ENCODE data around the gene MYO1D. TPM values are rescaled to one million over a fixed set of nuclear protein-coding genes. Genes with fewer than 3 reads are reported as not detected.

MYO1D gene
- polyA plus RNA-seq, 1 donor from 2014 or later, result 11.6 TPM

GRCh38 chr17:32518646-32519227, 358.2 kb downstream of the MYO1D start:
- no peaks in the 10 kb centered on the region for H3K9me3 Mint-ChIP-seq
- peaks cover 51 to 60% (median 54%) of the 10 kb centered on the region in 3 donors for H3K4me1 Mint-ChIP-seq
- no peaks in the 10 kb centered on the region for H3K27me3 Mint-ChIP-seq
- H3K36me3 Mint-ChIP-seq, result peaks cover 2% of the 10 kb centered on the region
- peak overlapping the region; percentile 22 to 77 (median 67) for H3K27ac Mint-ChIP-seq
- H3K4me3 Mint-ChIP-seq, result peak overlapping the region; percentile 61 to 85 (median 72)

DNA sequence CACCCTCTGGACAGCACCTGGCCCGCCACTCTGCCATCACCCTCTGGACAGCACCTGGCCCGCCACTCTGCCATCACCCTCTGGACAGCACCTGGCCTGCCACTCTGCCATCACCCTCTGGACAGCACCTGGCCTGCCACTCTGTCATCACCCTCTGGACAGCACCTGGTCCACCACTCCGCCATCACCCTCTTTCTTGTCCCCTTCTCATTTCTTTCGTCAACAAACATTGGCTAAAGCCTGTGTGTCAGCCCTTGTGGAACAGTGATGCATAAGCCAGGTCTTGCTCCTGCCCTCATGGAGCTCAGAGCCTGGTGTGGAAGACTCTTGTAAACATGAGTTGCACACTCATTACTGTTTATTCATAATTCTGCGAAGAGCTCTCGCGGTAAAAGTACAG, 358.9 kb downstream of the MYO1D start:
- no peaks in the 10 kb centered on the region for H3K9me3 Mint-ChIP-seq
- peaks cover 46 to 56% (median 49%) of the 10 kb centered on the region in 3 donors for H3K4me1 Mint-ChIP-seq
- peak overlapping the region in 3 of 4 donors; percentile 63 to 85 (median 82) for H3K4me3 Mint-ChIP-seq
- H3K27ac Mint-ChIP-seq, result peak overlapping the region in 2 of 3 donors; percentile 77
- H3K36me3 Mint-ChIP-seq, result peaks cover 5% of the 10 kb centered on the region
- no peaks in the 10 kb centered on the region for H3K27me3 Mint-ChIP-seq

DNA sequence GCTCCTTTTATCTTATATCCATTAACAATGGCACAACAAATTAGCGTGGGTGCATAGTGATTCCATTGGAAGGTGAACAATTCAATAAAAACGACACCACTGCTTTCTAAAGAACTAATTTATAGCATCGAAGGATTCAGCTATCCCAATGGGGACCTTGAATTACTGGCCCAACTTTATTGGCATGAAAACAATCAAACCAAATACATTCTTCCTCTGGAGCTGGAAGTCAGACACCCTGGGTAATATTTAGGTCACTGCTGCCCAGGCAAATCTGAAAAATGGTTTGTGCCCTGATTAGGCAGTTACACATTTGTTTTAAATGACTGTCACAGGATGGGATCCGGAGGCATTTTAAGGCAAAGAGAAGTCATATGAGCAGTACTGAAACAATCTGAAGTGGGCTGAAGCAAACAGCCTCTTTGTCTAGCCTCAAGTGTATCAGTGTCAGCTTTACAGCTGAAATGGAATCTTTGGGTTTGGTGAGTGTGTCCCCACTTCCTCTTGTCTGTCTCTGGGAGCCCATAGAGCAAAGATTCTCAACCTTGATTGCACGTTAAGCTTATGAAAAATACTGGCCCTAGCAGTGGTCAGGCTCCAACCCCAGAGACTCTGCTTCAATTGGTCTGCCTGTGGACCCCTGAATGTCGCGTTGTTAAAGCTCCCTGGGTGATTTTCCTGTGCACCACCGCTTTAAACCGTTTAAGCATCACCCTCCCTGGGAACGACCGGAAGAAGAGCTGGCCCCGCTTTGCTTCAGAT, 359.8 kb downstream of the MYO1D start:
- peak overlapping the region in 3 of 4 donors; percentile 3 to 66 (median 38) for H3K4me3 Mint-ChIP-seq
- H3K27me3 Mint-ChIP-seq, result no peaks in the 10 kb centered on the region
- peaks cover 41 to 50% (median 42%) of the 10 kb centered on the region in 3 donors for H3K4me1 Mint-ChIP-seq
- peaks cover 5% of the 10 kb centered on the region for H3K36me3 Mint-ChIP-seq
- H3K27ac Mint-ChIP-seq, result peak overlapping the region in 2 of 3 donors; percentile 77
- H3K9me3 Mint-ChIP-seq, result no peaks in the 10 kb centered on the region

- Mint-ChIP-seq H3K4me1 (peaks cover 45 to 54% (median 45%) of the 10 kb centered on the region in 3 donors), H3K9me3 (no peaks in the 10 kb centered on the region), H3K4me3 (peak overlapping the region in 1 of 4 donors; percentile 9), H3K27me3 (no peaks in the 10 kb centered on the region), H3K36me3 (peaks cover 5% of the 10 kb centered on the region), H3K27ac (peak overlapping the region in 1 of 3 donors; percentile 39)
Observed at GRCh38 chr17:32516450-32516849, 360.5 kb downstream of the MYO1D start.

DNA sequence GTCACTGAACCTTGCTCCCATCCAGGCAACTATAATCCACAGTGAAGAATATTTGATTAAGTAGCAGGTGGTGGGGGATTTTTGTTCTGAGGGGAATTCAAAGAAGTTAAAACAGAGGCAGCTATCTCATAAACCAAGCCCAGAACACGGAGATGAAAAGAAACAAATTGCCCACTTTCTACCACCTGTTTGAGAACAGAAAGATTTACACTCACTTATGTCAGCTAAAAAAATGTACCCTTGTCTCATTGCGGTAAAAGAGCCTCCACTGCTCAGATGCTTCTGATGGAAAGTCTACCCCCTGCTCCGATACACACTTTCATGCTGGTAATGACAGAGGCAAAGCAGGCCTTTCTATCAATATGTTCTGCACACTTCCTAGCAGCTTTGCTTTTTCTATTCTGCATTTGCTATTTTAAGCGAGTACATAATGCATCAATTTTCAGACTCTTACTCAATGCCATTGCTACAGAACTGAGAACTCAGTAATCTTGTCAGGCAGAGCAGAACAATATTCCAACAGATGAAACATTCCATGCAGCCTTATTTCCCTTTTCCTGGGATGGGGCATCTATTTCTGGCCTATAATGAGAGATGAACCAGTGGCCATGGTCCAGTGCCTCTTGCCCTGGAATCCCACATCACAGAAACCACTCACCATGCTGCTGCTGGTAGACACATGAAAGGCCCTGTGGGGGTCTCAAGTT, 361.1 kb downstream of the MYO1D start:
- Mint-ChIP-seq H3K27me3 (no peaks in the 10 kb centered on the region), H3K27ac (peak overlapping the region; percentile 8 to 39 (median 12)), H3K36me3 (peaks cover 5% of the 10 kb centered on the region), H3K4me3 (peak overlapping the region in 2 of 4 donors; percentile 10 to 27), H3K4me1 (peaks cover 45 to 53% (median 46%) of the 10 kb centered on the region in 3 donors), H3K9me3 (no peaks in the 10 kb centered on the region)

DNA sequence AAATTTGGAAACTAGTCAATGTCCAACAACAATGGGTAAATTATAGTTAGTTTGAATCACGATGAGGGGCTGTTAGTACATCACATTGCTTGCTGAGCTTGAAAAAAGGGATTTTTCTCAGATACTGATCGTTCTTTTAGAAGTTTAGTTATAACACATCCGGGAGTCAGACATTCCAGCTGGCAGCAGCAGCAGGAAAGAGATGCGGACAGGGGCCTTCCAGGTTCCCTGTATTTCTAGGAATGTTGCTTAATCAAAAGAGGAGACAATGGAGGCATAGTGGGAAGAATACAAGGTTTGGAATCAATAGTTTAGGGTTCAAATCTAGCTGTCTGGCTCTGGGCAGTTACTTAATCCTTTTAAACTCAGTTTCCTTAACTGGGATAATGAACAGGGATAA, 362.3 kb downstream of the MYO1D start:
- H3K4me1 Mint-ChIP-seq, result peaks cover 33 to 43% (median 40%) of the 10 kb centered on the region in 3 donors
- no peak overlapping the region for H3K4me3 Mint-ChIP-seq
- H3K27me3 Mint-ChIP-seq, result no peaks in the 10 kb centered on the region
- no peaks in the 10 kb centered on the region for H3K9me3 Mint-ChIP-seq
- H3K27ac Mint-ChIP-seq, result no peak overlapping the region
- peaks cover 5% of the 10 kb centered on the region for H3K36me3 Mint-ChIP-seq

- H3K9me3 Mint-ChIP-seq, result no peaks in the 10 kb centered on the region
- no peaks in the 10 kb centered on the region for H3K27me3 Mint-ChIP-seq
- no peak overlapping the region for H3K4me3 Mint-ChIP-seq
- H3K4me1 Mint-ChIP-seq, result peaks cover 37 to 40% (median 40%) of the 10 kb centered on the region in 3 donors
- peaks cover 5% of the 10 kb centered on the region for H3K36me3 Mint-ChIP-seq
- no peak overlapping the region for H3K27ac Mint-ChIP-seq
Observed at GRCh38 chr17:32513579-32513978, 363.3 kb downstream of the MYO1D start.

- H3K27ac Mint-ChIP-seq, result no peak overlapping the region
- peaks cover 5% of the 10 kb centered on the region for H3K36me3 Mint-ChIP-seq
- H3K4me3 Mint-ChIP-seq, result no peak overlapping the region
- H3K27me3 Mint-ChIP-seq, result no peaks in the 10 kb centered on the region
- peaks cover 30 to 34% (median 33%) of the 10 kb centered on the region in 3 donors for H3K4me1 Mint-ChIP-seq
- H3K9me3 Mint-ChIP-seq, result no peaks in the 10 kb centered on the region
Observed at GRCh38 chr17:32512328-32512727, 364.6 kb downstream of the MYO1D start.

GRCh38 chr17:32510466-32510865, 366.5 kb downstream of the MYO1D start:
- no peaks in the 10 kb centered on the region for H3K27me3 Mint-ChIP-seq
- H3K36me3 Mint-ChIP-seq, result peaks cover 5% of the 10 kb centered on the region
- H3K27ac Mint-ChIP-seq, result no peak overlapping the region
- H3K4me1 Mint-ChIP-seq, result peaks cover 23 to 24% (median 23%) of the 10 kb centered on the region in 3 donors
- no peak overlapping the region for H3K4me3 Mint-ChIP-seq
- H3K9me3 Mint-ChIP-seq, result no peaks in the 10 kb centered on the region

- Mint-ChIP-seq H3K27me3 (no peaks in the 10 kb centered on the region), H3K9me3 (no peaks in the 10 kb centered on the region), H3K4me1 (peaks cover 29 to 33% (median 32%) of the 10 kb centered on the region in 3 donors), H3K4me3 (no peak overlapping the region), H3K36me3 (peaks cover 3% of the 10 kb centered on the region), H3K27ac (peak overlapping the region in 1 of 3 donors; percentile 75)
Observed at GRCh38 chr17:32508926-32509325, 368.0 kb downstream of the MYO1D start.

- Mint-ChIP-seq H3K27ac (peak overlapping the region; percentile 85 to 98 (median 94)), H3K9me3 (no peaks in the 10 kb centered on the region), H3K4me3 (peak overlapping the region; percentile 46 to 90 (median 68)), H3K36me3 (peaks cover 1% of the 10 kb centered on the region), H3K4me1 (peaks cover 34 to 43% (median 38%) of the 10 kb centered on the region in 3 donors), H3K27me3 (no peaks in the 10 kb centered on the region)
Observed at GRCh38 chr17:32504166-32504990, 372.5 kb downstream of the MYO1D start.

DNA sequence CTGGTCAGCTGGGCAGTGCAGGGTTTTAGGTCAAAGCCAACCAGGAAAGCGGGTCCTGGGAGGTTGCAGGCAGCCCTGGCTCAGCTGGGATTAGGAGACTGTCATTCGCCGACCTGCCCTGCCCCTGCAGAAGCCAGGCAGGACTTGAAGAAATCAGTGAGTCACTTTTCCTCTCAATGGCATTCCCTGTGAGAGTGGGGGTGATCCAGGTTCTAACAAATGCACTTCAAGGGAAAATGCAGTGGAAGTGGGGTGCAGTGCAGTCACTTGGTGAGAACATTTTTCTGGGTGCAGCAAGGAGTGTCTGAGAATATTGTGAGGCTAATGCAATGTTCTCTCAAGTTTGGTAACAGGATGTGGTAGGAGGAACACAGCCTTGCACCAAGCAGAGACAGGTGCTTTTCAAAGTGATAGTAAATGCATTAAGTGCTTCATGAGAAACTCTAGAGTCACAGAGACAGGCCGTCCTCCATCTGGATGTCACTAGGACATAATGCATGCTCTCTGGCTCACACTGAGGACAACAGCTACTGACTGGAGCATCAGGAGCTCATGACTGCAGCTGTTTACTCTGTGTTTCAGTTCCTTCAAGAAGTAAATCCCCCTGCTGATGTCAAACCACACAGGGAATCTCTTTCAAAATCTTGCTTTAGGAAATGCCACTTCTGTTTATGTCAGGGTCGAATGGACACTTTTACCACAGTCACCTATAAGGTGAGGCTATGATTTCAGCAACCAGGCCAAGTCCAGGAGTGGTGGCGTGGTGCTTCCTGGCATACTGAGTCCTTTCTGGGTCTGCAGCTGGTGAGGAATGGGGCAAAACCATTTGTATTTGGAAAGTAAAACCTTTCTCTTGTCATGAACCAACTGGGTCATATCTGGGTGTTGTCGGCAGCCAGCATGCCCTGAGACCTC, 373.4 kb downstream of the MYO1D start:
- Mint-ChIP-seq H3K27me3 (no peaks in the 10 kb centered on the region), H3K4me1 (peaks cover 31 to 39% (median 34%) of the 10 kb centered on the region in 3 donors), H3K9me3 (no peaks in the 10 kb centered on the region), H3K27ac (peak overlapping the region; percentile 85 to 98 (median 94)), H3K4me3 (peak overlapping the region; percentile 46 to 90 (median 68)), H3K36me3 (peaks cover 1% of the 10 kb centered on the region)

- Mint-ChIP-seq H3K4me1 (peaks cover 32 to 39% (median 34%) of the 10 kb centered on the region in 3 donors), H3K27me3 (no peaks in the 10 kb centered on the region), H3K36me3 (peaks cover 1% of the 10 kb centered on the region), H3K4me3 (peak overlapping the region in 2 of 4 donors; percentile 41 to 90), H3K9me3 (no peaks in the 10 kb centered on the region), H3K27ac (peak overlapping the region; percentile 85 to 98 (median 94))
Observed at GRCh38 chr17:32502710-32503109, 374.2 kb downstream of the MYO1D start.
